Neural cell (in vitro differentiated cells): ENCODE results near the gene SOX13. TPM values are rescaled to one million over a fixed set of nuclear protein-coding genes. Genes with fewer than 3 reads are reported as not detected.
A peak's percentile ranks its signal among the peaks of the same experiment; 100 is the strongest.

Experiments
- H2AFZ ChIP-seq: fragments of 200-600, 300-800 bp; sonication (generic), shearing (Covaris generic); 2 replicates; pipeline ENCODE4 v1.6.0; 2014; ENCODE audit warnings: low read depth, mild to moderate bottlenecking, antibody characterized with exemption, low read length, moderate library complexity
- H3F3A ChIP-seq: fragments of 200-600 bp; shearing (Covaris generic); 2 replicates; pipeline ENCODE4 v1.6.1; 2016; ENCODE audit warnings: mild to moderate bottlenecking, moderate library complexity, mixed read lengths, antibody characterized with exemption, low read length; ENCODE audit not compliant: insufficient read depth, poor library complexity, severe bottlenecking
- H3K27ac ChIP-seq: fragments of 200-600, 300-800 bp; sonication (generic), shearing (Covaris generic); 2 replicates; pipeline ENCODE4 v1.5.1; 2014; ENCODE audit warnings: mild to moderate bottlenecking, low read length, moderate library complexity
- H3K27me3 ChIP-seq: fragments of 300-800, 200-600 bp; sonication (generic), shearing (Covaris generic); 2 replicates; pipeline ENCODE4 v1.6.0; 2014; ENCODE audit warnings: mild to moderate bottlenecking, low read depth, low read length, moderate library complexity; ENCODE audit not compliant: insufficient read depth
- H3K36me3 ChIP-seq: fragments of 300-800, 200-600 bp; sonication (generic), shearing (Covaris generic); 2 replicates; pipeline ENCODE4 v1.5.1; 2014; ENCODE audit warnings: mild to moderate bottlenecking, antibody characterized with exemption, low read length, moderate library complexity; ENCODE audit not compliant: insufficient read depth
- H3K4me2 ChIP-seq: fragments of 300-800, 200-600 bp; sonication (generic), shearing (Covaris generic); 2 replicates; pipeline ENCODE4 v1.6.0; 2014; ENCODE audit warnings: mild to moderate bottlenecking, low read length
- H3K4me3 ChIP-seq: fragments of 300-800, 200-600 bp; sonication (generic), shearing (Covaris generic); 2 replicates; pipeline ENCODE4 v1.5.1; 2014; ENCODE audit warnings: mild to moderate bottlenecking, low read length, moderate library complexity
- H3K79me2 ChIP-seq: fragments of 200-600 bp; shearing (Covaris generic); replicated peaks from 2 replicates; pipeline ENCODE4 v1.6.0; 2014; ENCODE audit warnings: mild to moderate bottlenecking, low read length, moderate library complexity; ENCODE audit not compliant: insufficient read depth
- H3K9ac ChIP-seq: fragments of 300-800, 200-600 bp; sonication (generic), shearing (Covaris generic); 2 replicates; pipeline ENCODE4 v1.6.1; 2016; ENCODE audit warnings: mild to moderate bottlenecking, low read length, mixed read lengths
- H3K9me2 ChIP-seq: fragments of 200-600 bp; shearing (Covaris generic); 2 replicates; pipeline ENCODE4 v1.6.1; 2016; ENCODE audit warnings: mild to moderate bottlenecking, low read length, mixed read lengths; ENCODE audit not compliant: insufficient read depth
- H3K9me3 ChIP-seq: fragments of 200-600, 300-800 bp; sonication (generic), shearing (Covaris generic); 2 replicates; pipeline ENCODE4 v1.6.1; 2016; ENCODE audit warnings: mild to moderate bottlenecking, mixed run types, low read length, moderate library complexity, mixed read lengths
- H4K20me1 ChIP-seq: fragments of 200-600 bp; shearing (Covaris generic); 2 replicates; pipeline ENCODE4 v1.6.1; 2016; ENCODE audit warnings: mild to moderate bottlenecking, mixed run types; ENCODE audit not compliant: insufficient read depth
- CTCF ChIP-seq: fragments of 450-650 bp; IDR thresholded peaks from 2 replicates; pipeline ENCODE4 v1.5.1; 2014; ENCODE audit warnings: antibody characterized with exemption, mild to moderate bottlenecking, moderate library complexity; ENCODE audit not compliant: poor library complexity, severe bottlenecking
- EP300 ChIP-seq: fragments of 450-650 bp; conservative IDR thresholded peaks from 2 replicates; pipeline ENCODE4 v1.6.1; 2014; ENCODE audit warnings: antibody characterized with exemption, mild to moderate bottlenecking, moderate library complexity; ENCODE audit not compliant: poor library complexity, severe bottlenecking
- EZH2 ChIP-seq: fragments of 200-600, 300-800 bp; shearing (Covaris generic), sonication (generic); IDR thresholded peaks from 2 replicates; pipeline ENCODE4 v1.6.1; 2014; ENCODE audit warnings: antibody characterized with exemption, low read length, borderline replicate concordance, mild to moderate bottlenecking; ENCODE audit not compliant: insufficient read depth, poor library complexity, severe bottlenecking
- MXI1 ChIP-seq: fragments of 450-650 bp; conservative IDR thresholded peaks from 2 replicates; pipeline ENCODE4 v1.6.1; 2014; ENCODE audit warnings: antibody characterized with exemption, mild to moderate bottlenecking; ENCODE audit not compliant: poor library complexity, severe bottlenecking
- POLR2AphosphoS5 ChIP-seq: IDR thresholded peaks from 2 replicates; pipeline ENCODE4 v1.6.1; 2012
- RAD21 ChIP-seq: fragments of 450-650 bp; conservative IDR thresholded peaks from 2 replicates; pipeline ENCODE4 v1.6.1; 2014; ENCODE audit warnings: antibody characterized with exemption, mild to moderate bottlenecking, moderate library complexity
- REST ChIP-seq: IDR thresholded peaks from 2 replicates; pipeline ENCODE4 v1.6.1; 2012; ENCODE audit warnings: borderline replicate concordance
- SMC3 ChIP-seq: fragments of 450-650 bp; conservative IDR thresholded peaks from 2 replicates; pipeline ENCODE4 v1.6.1; 2014; ENCODE audit warnings: antibody characterized with exemption, mild to moderate bottlenecking, moderate library complexity; ENCODE audit not compliant: poor library complexity
- TAF1 ChIP-seq: IDR thresholded peaks from 2 replicates; pipeline ENCODE4 v1.6.1; 2012; ENCODE audit warnings: low read depth
- polyA plus RNA-seq: library from polyadenylated mRNA; depleted of rRNA; stranded (reverse); fragments of >200 nt; gene quantifications from 2 replicates; pipeline ENCODE4 v1.2.3, GENCODE V29; 2014

The SOX13 gene
- polyA plus RNA-seq, 1 donor from 2014 or later = 1.7 TPM

- Histone ChIP-seq H2AFZ (peak within 1 kb of the TSS; percentile 54), H3K36me3 (no peaks in the 10 kb centered on the region), H3K9ac (peak within 1 kb of the TSS; percentile 76), H3K27ac (no peak within 1 kb of the TSS), H3K4me3 (peak within 1 kb of the TSS; percentile 85), H3K9me3 (no peaks in the 10 kb centered on the region), H3K79me2 (no peaks in the 10 kb centered on the region), H3K9me2 (no peaks in the 10 kb centered on the region), H3F3A (no peaks in the 10 kb centered on the region), H4K20me1 (no peaks in the 10 kb centered on the region), H3K4me2 (peak within 1 kb of the TSS; percentile 35), H3K27me3 (peaks cover 27% of the 10 kb centered on the region)
- TF ChIP-seq TAF1 (no peak), POLR2AphosphoS5 (peak; percentile 42), REST (peak; percentile 19), EP300 (no peak)
Measured at GRCh38 chr1:204151552-204152309, 78.8 kb downstream of the SOX13 start, which contains the start of gene ETNK2. ETNK2 (minus strand) TSS chr1:204152044; CDS start chr1:204151852, 192 bp downstream.

- TF ChIP-seq EZH2 (no peak), SMC3 (no peak), MXI1 (no peak), EP300 (no peak), TAF1 (no peak), CTCF (no peak), POLR2AphosphoS5 (no peak), RAD21 (no peak), REST (no peak)
- Histone ChIP-seq H3K79me2 (no peaks in the 10 kb centered on the region), H3K4me2 (no peak overlapping the region), H3K27ac (no peak overlapping the region), H3K9me2 (no peaks in the 10 kb centered on the region), H3K9ac (peak overlapping the region; percentile 76), H3F3A (no peaks in the 10 kb centered on the region), H3K36me3 (no peaks in the 10 kb centered on the region), H4K20me1 (no peaks in the 10 kb centered on the region), H2AFZ (peak overlapping the region; percentile 27), H3K4me3 (peak overlapping the region; percentile 67), H3K27me3 (peaks cover 29% of the 10 kb centered on the region), H3K9me3 (no peaks in the 10 kb centered on the region)
Measured at GRCh38 chr1:204152310-204153044, 79.6 kb downstream of the SOX13 start.
